GM23248 (cell line): Measurements from ENCODE around the gene CHST12.

ENCODE experiments used
- EZH2 ChIP-seq: fragments of 200-600 bp; sonication (generic); IDR thresholded peaks from 2 replicates; pipeline ENCODE4 v1.6.1; 2018; ENCODE audit warnings: antibody characterized with exemption, mild to moderate bottlenecking; ENCODE audit not compliant: insufficient read depth, poor library complexity, severe bottlenecking
- EZH2phosphoT487 ChIP-seq: fragments of 200-600 bp; sonication (generic); IDR thresholded peaks from 2 replicates; pipeline ENCODE4 v1.6.1; 2018; ENCODE audit warnings: antibody characterized with exemption, moderate library complexity, mild to moderate bottlenecking, low read depth; ENCODE audit not compliant: insufficient read depth

DNA sequence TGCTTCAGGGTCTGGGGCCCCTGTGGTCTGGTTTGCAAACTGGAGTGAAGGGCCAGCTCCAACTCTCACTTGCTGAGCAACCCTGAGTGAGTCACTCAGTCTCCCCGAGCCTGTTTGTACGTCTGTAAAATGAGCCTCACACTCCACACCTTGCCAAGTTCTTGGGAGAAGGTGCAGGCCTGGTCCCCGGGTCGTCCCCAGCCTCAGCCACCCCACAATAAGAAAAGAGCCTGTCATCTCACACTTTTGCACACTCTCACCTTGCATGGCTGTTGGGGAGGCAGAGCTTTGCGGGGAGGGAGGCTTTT lies 67.6 kb downstream of the CHST12 start:
- no peak for TF ChIP-seq EZH2
- no peak for TF ChIP-seq EZH2phosphoT487
